Suprapubic skin (tissue), 4 donors: Measurements from ENCODE around the gene PIAS4.

Experiments
- POLR2A ChIP-seq, 2 donors: fragments of 450-650 bp; IDR thresholded peaks; one replicate each; pipeline ENCODE4 v1.6.1; 2017; ENCODE audit warnings: antibody characterized with exemption in 2 of 2, mild to moderate bottlenecking in 2 of 2, moderate library complexity in 2 of 2
- POLR2AphosphoS5 ChIP-seq, 3 donors: sonication (generic); formaldehyde crosslinking; IDR thresholded peaks; one replicate each; pipeline ENCODE4 v1.6.1; 2017; ENCODE audit warnings: antibody characterized with exemption in 3 of 3
- TF ChIP-seq, protein P1 (sequence below), 2 donors: fragments of 200-600 bp in 1 of 2; fragments of 450-650 bp in 1 of 2; sonication (generic) in 1 of 2; IDR thresholded peaks; one replicate each; pipeline ENCODE4 v1.5.1; 2016 to 2019; ENCODE audit warnings: antibody characterized with exemption in 2 of 2, mild to moderate bottlenecking in 1 of 2, moderate library complexity in 1 of 2

DNA sequence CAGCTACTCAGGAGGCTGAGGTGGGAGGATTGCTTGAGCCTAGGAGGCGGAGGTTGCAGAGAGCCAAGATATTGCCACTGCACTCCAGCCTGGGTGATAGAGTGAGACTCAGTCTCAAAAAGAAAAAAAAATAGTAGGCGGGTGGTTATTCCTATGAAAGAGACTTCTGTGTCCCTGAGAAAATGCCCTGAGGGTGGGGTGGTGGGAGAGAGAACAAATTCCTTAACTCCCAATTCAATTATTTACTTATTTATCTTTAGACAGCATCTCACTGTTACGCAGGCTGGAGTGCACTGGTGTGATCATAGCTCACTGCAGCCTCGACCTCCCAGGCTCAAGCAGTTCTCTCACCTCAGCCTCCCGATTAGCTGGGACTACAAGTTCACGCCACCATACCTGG is 11.9 kb upstream of the PIAS4 start:
- TF ChIP-seq, protein P1, sequence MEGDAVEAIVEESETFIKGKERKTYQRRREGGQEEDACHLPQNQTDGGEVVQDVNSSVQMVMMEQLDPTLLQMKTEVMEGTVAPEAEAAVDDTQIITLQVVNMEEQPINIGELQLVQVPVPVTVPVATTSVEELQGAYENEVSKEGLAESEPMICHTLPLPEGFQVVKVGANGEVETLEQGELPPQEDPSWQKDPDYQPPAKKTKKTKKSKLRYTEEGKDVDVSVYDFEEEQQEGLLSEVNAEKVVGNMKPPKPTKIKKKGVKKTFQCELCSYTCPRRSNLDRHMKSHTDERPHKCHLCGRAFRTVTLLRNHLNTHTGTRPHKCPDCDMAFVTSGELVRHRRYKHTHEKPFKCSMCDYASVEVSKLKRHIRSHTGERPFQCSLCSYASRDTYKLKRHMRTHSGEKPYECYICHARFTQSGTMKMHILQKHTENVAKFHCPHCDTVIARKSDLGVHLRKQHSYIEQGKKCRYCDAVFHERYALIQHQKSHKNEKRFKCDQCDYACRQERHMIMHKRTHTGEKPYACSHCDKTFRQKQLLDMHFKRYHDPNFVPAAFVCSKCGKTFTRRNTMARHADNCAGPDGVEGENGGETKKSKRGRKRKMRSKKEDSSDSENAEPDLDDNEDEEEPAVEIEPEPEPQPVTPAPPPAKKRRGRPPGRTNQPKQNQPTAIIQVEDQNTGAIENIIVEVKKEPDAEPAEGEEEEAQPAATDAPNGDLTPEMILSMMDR (IDR thresholded peaks at IDR 0.05), result no peak
- TF ChIP-seq POLR2A (IDR thresholded peaks at IDR 0.05) (no peak), POLR2AphosphoS5 (IDR thresholded peaks at IDR 0.05) (no peak)
